Activated CD8-positive, alpha-beta memory T cell treated with anti-CD3 and anti-CD28 coated beads for 36 hours (primary cell): ENCODE data around the gene NAPA. TPM values are rescaled to one million over a fixed set of nuclear protein-coding genes. Genes with fewer than 3 reads are reported as not detected.

Experiments
- CTCF ChIA-PET: fragments of 350-600 bp; sonication (Branson Sonifier 250); formaldehyde crosslinking; loops from one replicate; lab custom pipeline; 2021; ENCODE audit warnings: antibody characterized with exemption; lab: Charles Lee
- POLR2A ChIA-PET: fragments of 350-600 bp; sonication (Branson Sonifier 250); formaldehyde crosslinking; loops from one replicate; lab custom pipeline; 2021; ENCODE audit warnings: antibody characterized with exemption; lab: Charles Lee
- total RNA-seq, 2 experiments: library from RNA; stranded (reverse); gene quantifications; one replicate each; pipeline ENCODE4 v1.2.3, GENCODE V29; 2021

The NAPA gene
- 10 to 100 TPM; 59.0 to 68.5 TPM for total RNA-seq

DNA sequence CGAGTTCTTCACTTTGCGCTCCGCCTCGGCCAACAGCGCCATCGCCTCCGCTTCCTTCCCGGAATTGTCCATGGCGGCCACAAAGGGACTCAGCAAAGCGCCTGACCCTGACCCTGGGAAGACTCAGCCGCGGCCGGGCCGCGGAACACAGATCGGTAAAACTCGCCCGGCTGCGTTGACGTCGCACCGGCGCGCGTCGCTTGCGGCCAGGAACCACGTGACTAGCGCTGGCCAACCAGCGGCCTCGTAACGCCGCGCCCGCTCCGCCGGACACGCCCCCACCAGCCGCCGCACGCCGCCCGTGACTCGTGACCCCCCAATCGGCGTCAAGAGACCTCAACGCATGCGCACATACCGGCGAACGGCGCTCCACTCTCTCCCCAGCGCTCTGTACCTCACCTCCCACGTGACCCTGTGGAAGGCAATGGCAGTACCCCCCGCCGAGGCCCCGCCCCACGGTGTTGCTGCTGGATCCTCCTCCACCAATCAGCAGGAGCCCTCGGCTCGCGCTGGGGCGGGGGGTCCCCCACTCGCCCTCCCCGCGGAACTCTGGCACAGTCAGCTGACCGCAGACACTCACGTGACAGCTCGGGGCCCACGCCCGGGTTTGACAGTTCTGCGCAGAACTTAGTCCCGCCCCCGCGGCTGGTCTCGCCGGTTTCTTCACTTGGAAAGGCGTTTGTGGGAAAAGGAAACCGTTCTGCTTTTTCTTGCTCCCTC is at the start of gene NAPA:
Gene NAPA (minus strand): TSS at position 195 of the 720 bp plus-strand sequence. CDS start 123 bp downstream, at position 72.
- ChIA-PET POLR2A (interaction anchor here (0.5 to 1.4 kb wide), 4 partner anchors 16 to 202 kb away, joined by 3 to 7 read pairs (median 6); no protein-coding TSS in a partner anchor), CTCF (interaction anchor here (0.9 to 1.7 kb wide), 8 partner anchors 9 to 229 kb away, joined by 3 to 17 read pairs (median 4); partner anchors contain the start of gene KPTN)

- ChIA-PET POLR2A (no interaction called here), CTCF (no interaction called here)
Measured at GRCh38 chr19:47564081-47564480, 49.2 kb upstream of the NAPA start.

DNA sequence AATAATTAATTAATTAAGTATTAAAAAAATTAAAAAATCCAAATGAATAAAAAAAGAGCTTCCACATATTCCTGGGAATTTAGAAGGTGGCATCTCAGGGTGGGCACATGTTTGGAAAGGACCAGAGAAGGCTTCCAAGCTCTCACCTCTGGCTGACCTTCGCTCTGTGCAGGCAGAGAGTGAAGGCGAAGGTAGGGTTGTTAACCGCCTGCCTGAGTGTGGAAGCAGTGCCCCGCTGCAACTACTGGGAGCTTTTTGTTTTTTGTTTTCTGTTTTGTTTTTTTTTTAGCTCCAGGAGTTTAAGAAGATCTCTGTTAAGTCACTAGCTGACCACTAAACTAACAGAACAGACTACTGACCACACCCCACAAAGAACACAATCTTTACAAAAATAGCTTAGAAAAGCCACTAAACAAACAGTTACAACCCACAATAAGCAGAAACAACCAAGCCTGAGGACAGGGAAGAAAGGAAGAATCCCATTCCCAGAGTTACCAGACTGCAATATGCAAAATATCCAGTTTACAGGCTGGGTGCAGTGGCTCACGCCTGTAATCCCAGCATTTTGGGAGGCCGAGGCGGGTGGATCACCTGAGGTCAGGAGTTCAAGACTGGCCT is 46.7 kb upstream of the NAPA start:
- ChIA-PET CTCF (interaction anchor here (0.8 kb wide), 1 partner anchor 18 kb away, joined by 3 read pairs; no protein-coding TSS in a partner anchor), POLR2A (no interaction called here)

GRCh38 chr19:47560999-47561398 is 46.1 kb upstream of the NAPA start:
- ChIA-PET POLR2A (interaction anchor here (0.6 kb wide), 2 partner anchors 115 to 772 kb away, joined by 4 to 6 read pairs; partner anchors contain the start of gene SLC1A5), CTCF (interaction anchor here (0.8 kb wide), 1 partner anchor 17 kb away, joined by 3 read pairs; no protein-coding TSS in a partner anchor)

GRCh38 chr19:47550129-47550528 is 35.3 kb upstream of the NAPA start:
- CTCF ChIA-PET = no interaction called here
- POLR2A ChIA-PET = no interaction called here

GRCh38 chr19:47549261-47549862 is 34.5 kb upstream of the NAPA start:
- ChIA-PET CTCF (no interaction called here), POLR2A (no interaction called here)

GRCh38 chr19:47547199-47547598 is 32.3 kb upstream of the NAPA start:
- CTCF ChIA-PET = interaction anchor here (0.5 to 0.7 kb wide), 3 partner anchors 245 to 318 kb away, joined by 3 to 6 read pairs (median 3); no protein-coding TSS in a partner anchor
- POLR2A ChIA-PET = no interaction called here

DNA sequence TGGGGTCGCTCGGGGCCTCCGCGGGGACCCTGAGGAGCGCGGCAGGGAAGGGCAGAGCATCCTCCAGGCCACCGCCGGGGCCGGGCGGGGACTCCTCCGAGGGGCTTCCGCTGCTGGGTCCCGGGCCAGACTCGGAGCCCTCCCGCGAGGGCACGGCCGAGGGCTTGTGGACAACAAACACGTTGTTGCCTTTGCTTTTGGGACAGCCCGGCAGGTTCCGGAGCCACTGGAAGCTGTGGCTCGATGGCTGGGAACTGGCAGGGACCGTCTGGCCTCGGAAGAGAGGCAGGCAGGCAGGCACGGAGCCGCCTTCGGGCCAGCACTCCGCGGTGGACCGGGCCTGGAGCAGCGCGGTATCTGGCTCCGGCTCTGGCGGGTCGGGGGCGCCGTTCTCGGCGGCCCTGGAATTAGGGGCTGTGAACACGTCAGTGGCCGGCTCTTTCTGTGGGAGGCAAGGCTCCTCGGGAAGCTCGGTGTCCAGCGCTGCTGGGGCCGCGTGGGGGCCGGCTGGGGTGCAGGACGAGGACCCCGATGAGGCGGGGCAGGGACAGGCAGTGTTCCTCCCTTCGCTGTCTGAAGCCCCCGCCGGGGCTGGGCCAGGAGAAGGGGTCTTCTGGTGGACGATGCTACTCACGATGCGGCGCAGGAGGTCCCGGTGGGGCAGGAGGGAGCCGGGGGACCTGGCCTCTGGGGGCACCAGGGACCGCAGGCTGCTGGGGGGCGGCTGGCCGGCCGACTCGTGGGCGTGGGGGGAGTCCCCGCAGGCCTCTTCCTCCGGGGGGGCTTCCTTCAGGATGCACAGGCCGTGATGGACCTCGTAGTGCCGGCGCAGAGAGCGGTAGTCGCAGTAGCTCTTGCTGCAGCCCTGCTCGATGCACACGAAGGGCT is 30.4 kb upstream of the NAPA start:
- POLR2A ChIA-PET = no interaction called here

GRCh38 chr19:47544476-47544875 is 29.6 kb upstream of the NAPA start:
- CTCF ChIA-PET = no interaction called here
- POLR2A ChIA-PET = interaction anchor here (0.5 kb wide), 1 partner anchor 134 kb away, joined by 4 read pairs; no protein-coding TSS in a partner anchor

More for the DNA sequence above, 30.4 kb upstream of the NAPA start:
- CTCF ChIA-PET = interaction anchor here (0.6 kb wide), 1 partner anchor 52 kb away, joined by 3 read pairs; no protein-coding TSS in a partner anchor

GRCh38 chr19:47544075-47544474 is 29.2 kb upstream of the NAPA start:
- CTCF ChIA-PET = interaction anchor here (1.1 kb wide), 1 partner anchor 17 kb away, joined by 3 read pairs; no protein-coding TSS in a partner anchor

GRCh38 chr19:47542030-47542475 is 27.2 kb upstream of the NAPA start:
- ChIA-PET POLR2A (no interaction called here), CTCF (interaction anchor here (1.4 kb wide), 1 partner anchor 165 kb away, joined by 3 read pairs; no protein-coding TSS in a partner anchor)

More at GRCh38 chr19:47544075-47544474, 29.2 kb upstream of the NAPA start:
- POLR2A ChIA-PET = interaction anchor here (0.5 kb wide), 1 partner anchor 135 kb away, joined by 4 read pairs; no protein-coding TSS in a partner anchor

GRCh38 chr19:47541518-47541917 is 26.7 kb upstream of the NAPA start:
- ChIA-PET POLR2A (no interaction called here), CTCF (no interaction called here)

- ChIA-PET POLR2A (no interaction called here), CTCF (interaction anchor here (0.7 kb wide), 1 partner anchor 262 kb away, joined by 3 read pairs; no protein-coding TSS in a partner anchor)
Measured at GRCh38 chr19:47540748-47541147, 25.9 kb upstream of the NAPA start.

GRCh38 chr19:47539747-47540311 is 25.0 kb upstream of the NAPA start:
- ChIA-PET POLR2A (no interaction called here), CTCF (no interaction called here)

- ChIA-PET CTCF (no interaction called here), POLR2A (no interaction called here)
Measured at GRCh38 chr19:47538812-47539211, 23.9 kb upstream of the NAPA start.

DNA sequence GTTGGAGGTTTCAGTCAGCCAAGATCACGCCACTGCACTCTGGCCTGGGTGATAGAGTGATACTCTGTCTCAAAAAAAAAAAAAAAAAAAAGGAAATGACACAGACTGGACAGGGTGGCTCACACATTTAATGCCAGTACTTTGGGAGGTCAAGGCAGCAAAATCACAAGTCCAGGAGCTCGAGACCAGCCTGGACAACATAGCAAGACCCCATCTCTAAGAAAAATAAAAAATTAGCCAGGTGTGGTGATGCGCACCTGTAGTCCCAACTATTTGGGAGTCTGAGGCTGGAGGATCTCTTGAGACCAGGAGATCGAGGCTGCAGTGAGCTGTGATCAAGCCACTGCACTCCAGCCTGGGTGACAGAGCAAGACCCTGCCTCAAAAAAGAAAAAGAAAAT is 22.6 kb upstream of the NAPA start:
- ChIA-PET CTCF (no interaction called here), POLR2A (no interaction called here)

DNA sequence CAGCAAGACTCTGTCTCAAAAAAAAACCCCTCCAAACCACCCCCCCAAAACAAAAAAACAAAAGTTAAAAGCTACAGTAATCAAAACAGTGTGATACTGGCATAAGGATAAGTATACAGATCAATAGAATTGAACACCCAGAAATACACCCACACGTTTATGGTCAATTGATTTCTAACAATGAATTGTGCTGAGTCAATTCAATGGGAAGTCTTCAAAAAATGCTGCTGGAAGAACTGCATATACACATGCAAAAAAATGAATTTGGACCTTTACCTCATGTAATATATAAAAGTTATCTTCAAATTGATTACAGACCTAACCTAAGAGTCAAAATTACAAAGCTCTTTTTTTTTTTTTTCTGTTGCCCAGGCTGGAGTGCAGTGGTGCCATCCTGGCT is 19.8 kb upstream of the NAPA start:
- ChIA-PET CTCF (no interaction called here), POLR2A (interaction anchor here (0.6 kb wide), 1 partner anchor 258 kb away, joined by 3 read pairs; no protein-coding TSS in a partner anchor)
